ENCODE data around the gene PA2G4.

The PA2G4 gene

GRCh38 chr12:56130876-56131275 lies 26.5 kb downstream of the PA2G4 start:
- peak overlapping the region in 1 of 2 donors; percentile 98 for H3K27ac ChIP-seq
- TF ChIP-seq, protein P1, sequence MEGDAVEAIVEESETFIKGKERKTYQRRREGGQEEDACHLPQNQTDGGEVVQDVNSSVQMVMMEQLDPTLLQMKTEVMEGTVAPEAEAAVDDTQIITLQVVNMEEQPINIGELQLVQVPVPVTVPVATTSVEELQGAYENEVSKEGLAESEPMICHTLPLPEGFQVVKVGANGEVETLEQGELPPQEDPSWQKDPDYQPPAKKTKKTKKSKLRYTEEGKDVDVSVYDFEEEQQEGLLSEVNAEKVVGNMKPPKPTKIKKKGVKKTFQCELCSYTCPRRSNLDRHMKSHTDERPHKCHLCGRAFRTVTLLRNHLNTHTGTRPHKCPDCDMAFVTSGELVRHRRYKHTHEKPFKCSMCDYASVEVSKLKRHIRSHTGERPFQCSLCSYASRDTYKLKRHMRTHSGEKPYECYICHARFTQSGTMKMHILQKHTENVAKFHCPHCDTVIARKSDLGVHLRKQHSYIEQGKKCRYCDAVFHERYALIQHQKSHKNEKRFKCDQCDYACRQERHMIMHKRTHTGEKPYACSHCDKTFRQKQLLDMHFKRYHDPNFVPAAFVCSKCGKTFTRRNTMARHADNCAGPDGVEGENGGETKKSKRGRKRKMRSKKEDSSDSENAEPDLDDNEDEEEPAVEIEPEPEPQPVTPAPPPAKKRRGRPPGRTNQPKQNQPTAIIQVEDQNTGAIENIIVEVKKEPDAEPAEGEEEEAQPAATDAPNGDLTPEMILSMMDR (IDR thresholded peaks at IDR 0.05): no peak
- no peak overlapping the region for H3K4me3 ChIP-seq
- DNase-seq (ENCODE audit: low spot score): no peak

DNA sequence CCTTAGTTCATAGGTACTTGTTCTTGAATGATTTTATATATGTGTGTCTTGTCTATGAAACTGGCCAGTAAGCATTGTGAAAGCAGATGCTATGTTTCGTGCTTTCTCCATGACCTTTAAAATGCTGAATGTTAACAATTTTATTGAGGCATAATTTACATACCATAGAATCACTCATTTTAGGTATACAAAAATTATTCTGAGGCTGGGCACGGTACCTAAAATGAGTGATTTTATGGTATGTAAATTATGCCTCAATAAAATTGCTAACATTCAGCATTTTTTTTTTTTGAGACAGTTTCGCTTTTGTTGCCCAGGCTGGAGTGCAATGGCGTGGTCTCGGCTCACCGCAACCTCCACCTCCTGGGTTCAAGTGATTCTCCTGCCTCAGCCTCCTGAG lies 30.5 kb downstream of the PA2G4 start:
- TF ChIP-seq, protein P1 (IDR thresholded peaks at IDR 0.05): no peak
- Histone ChIP-seq H3K4me3 (no peak overlapping the region), H3K27ac (no peak overlapping the region)
- DNase-seq (ENCODE audit: low spot score): no peak

- TF ChIP-seq, protein P1 (IDR thresholded peaks at IDR 0.05): no peak
- no peak for DNase-seq (ENCODE audit: low spot score)
- Histone ChIP-seq H3K4me3 (no peak overlapping the region), H3K27ac (no peak overlapping the region)
Observed at GRCh38 chr12:56137853-56138571, 33.7 kb downstream of the PA2G4 start.

DNA sequence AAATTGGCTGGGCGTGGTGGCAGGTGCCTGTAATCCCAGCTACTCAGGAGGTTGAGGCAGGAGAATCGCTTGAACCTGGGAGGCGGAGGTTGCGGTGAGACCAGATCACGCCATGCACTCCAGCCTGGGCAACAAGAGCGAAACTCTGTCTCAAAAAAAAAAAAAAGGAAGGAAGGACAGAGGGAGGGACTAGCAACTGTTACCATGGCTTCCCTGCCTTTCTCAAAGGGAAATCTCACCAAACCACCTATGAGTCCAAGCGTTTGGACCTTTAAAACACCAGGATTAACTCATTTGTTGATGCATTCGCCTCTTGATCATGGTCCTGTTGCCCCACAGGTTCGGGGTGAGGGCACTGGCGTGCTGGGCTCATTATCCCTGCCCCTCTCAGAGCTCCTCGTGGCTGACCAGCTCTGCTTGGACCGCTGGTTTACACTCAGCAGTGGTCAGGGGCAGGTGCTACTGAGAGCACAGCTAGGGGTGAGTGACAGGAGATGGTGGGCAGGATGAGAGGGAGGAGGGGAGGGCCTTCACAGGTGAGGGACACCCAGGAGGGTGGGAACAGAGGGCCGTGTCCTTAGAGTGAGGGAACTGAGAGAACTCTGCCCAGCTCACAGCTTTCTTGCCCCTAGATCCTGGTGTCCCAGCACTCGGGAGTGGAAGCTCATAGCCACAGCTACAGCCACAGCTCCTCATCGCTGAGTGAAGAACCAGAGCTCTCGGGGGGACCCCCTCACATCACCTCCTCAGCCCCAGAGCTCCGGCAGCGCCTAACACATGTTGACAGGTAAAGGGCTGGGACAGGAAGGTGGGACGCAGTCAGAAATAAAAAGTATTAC lies 37.8 kb downstream of the PA2G4 start:
- DNase-seq (ENCODE audit: low spot score): no peak
- TF ChIP-seq, protein P1 (IDR thresholded peaks at IDR 0.05): no peak
- Histone ChIP-seq H3K4me3 (no peak overlapping the region), H3K27ac (peak overlapping the region in 1 of 2 donors; percentile 64)

DNA sequence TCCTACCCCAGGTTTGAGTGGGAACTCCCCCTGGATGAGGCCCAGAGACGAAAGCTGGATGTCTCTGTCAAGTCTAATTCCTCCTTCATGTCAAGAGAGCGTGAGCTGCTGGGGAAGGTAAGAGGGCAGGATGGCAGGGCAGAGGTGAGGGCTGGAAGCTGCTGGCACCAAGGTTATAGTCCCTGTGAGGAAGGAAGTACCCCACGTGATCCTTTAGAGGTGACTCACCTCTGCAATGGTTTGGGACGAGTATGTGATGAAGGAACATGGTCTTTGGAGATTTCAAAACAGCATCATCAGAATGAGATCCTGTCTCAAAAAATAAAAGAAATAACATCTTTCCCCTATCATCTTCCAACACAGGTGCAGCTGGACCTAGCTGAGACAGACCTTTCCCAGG lies 38.9 kb downstream of the PA2G4 start:
- TF ChIP-seq, protein P1 (IDR thresholded peaks at IDR 0.05): no peak
- no peak overlapping the region for H3K4me3 ChIP-seq
- peak overlapping the region in 1 of 2 donors; percentile 64 for H3K27ac ChIP-seq
- DNase-seq (ENCODE audit: low spot score): no peak

DNA sequence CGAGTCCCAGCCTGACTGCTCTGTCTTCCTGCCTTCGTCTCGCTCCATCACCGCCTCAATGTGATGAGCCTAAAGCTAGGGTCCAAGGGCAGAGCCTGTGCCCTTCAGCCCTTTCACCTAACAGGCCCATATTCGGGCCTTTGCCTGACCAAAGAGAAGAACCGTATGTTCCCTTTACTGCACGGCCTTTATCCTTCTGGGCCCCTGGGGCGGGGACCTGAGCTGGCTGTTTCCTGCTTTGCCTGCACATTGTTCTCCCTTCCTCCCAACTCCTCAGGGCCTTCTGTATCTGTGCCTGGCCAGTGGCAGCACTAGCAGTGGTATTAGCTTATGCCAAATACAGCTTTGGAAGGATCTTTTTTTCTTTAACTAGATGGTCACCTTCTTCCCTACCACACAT lies 39.5 kb downstream of the PA2G4 start:
- TF ChIP-seq, protein P1 (IDR thresholded peaks at IDR 0.05): no peak
- Histone ChIP-seq H3K4me3 (no peak overlapping the region), H3K27ac (peak overlapping the region in 1 of 2 donors; percentile 64)
- no peak for DNase-seq (ENCODE audit: low spot score)
